WTC11 (cell line): Measurements from ENCODE around the gene LY6G6F. TPM values are rescaled to one million over a fixed set of nuclear protein-coding genes. Genes with fewer than 3 reads are reported as not detected.

Experiments used
- ATAC-seq: fragments of 200-7000 bp; cut with Tn5 transposase; 2 replicates; pipeline ENCODE4 v1.10.0; 2021; ENCODE audit warnings: mild to moderate bottlenecking, moderate library complexity
- CTCF ChIA-PET: fragments of 300-600 bp; sonication (Branson Sonifier 250); formaldehyde crosslinking; loops from one replicate; lab custom pipeline; 2021; ENCODE audit warnings: antibody characterized with exemption; lab: Charles Lee
- POLR2A ChIA-PET: fragments of 350-600 bp; sonication (Branson Sonifier 250); formaldehyde crosslinking; loops from one replicate; lab custom pipeline; 2021; ENCODE audit warnings: antibody characterized with exemption; lab: Charles Lee
- DNase-seq: peaks from one replicate; pipeline ENCODE4 v3.0.0; 2021; ENCODE audit warnings: low spot score
- H3K27ac Mint-ChIP-seq: 2 replicates; pipeline ENCODE4 v1.8.0; 2021; ENCODE audit warnings: mixed read lengths
- H3K27me3 Mint-ChIP-seq: 2 replicates; pipeline ENCODE4 v1.8.0; 2021; ENCODE audit warnings: low read depth, mild to moderate bottlenecking, moderate library complexity, mixed read lengths
- H3K36me3 Mint-ChIP-seq: 2 replicates; pipeline ENCODE4 v1.8.0; 2021; ENCODE audit warnings: mixed read lengths
- H3K4me1 Mint-ChIP-seq: 2 replicates; pipeline ENCODE4 v1.8.0; 2022; ENCODE audit warnings: mixed read lengths
- H3K4me3 Mint-ChIP-seq: 2 replicates; pipeline ENCODE4 v1.8.0; 2021; ENCODE audit warnings: mild to moderate bottlenecking, moderate library complexity, mixed read lengths
- H3K9me3 Mint-ChIP-seq: 2 replicates; pipeline ENCODE4 v1.8.0; 2021; ENCODE audit warnings: mixed read lengths
- E2F5 ChIP-seq: sonication (generic); formaldehyde crosslinking; IDR thresholded peaks from 2 replicates; pipeline ENCODE4 v1.8.1; 2022; ENCODE audit warnings: mild to moderate bottlenecking, moderate library complexity, missing genetic modification reagents
- GRHL2 ChIP-seq: fragments of 250-450 bp; sonication (Bioruptor Pico); IDR thresholded peaks from 2 replicates; pipeline ENCODE4 v1.8.0; 2022; ENCODE audit warnings: mild to moderate bottlenecking, moderate library complexity; ENCODE audit not compliant: insufficient replicate concordance, severe bottlenecking
- IRF1 ChIP-seq: sonication (generic); formaldehyde crosslinking; IDR thresholded peaks from 2 replicates; pipeline ENCODE4 v1.8.0; 2023; ENCODE audit warnings: missing genetic modification reagents
- MXD4 ChIP-seq: fragments of 250-450 bp; sonication (Bioruptor Pico); IDR thresholded peaks from 2 replicates; pipeline ENCODE4 v1.8.0; 2021; ENCODE audit warnings: mild to moderate bottlenecking, moderate library complexity, borderline replicate concordance
- NFATC4 ChIP-seq: fragments of 250-450 bp; sonication (Bioruptor Pico); IDR thresholded peaks from 2 replicates; pipeline ENCODE4 v1.9.0; 2021; ENCODE audit warnings: mild to moderate bottlenecking
- NR3C1 ChIP-seq: sonication (generic); formaldehyde crosslinking; conservative IDR thresholded peaks from 2 replicates; pipeline ENCODE4 v1.8.1; 2023; ENCODE audit warnings: low read depth, mild to moderate bottlenecking, missing genetic modification reagents
- SMAD3 ChIP-seq: sonication (generic); formaldehyde crosslinking; IDR thresholded peaks from 2 replicates; pipeline ENCODE4 v1.8.0; 2022; ENCODE audit warnings: missing genetic modification reagents, mild to moderate bottlenecking, borderline replicate concordance
- SMAD4 ChIP-seq: sonication (generic); formaldehyde crosslinking; IDR thresholded peaks from 2 replicates; pipeline ENCODE4 v1.8.0; 2022; ENCODE audit warnings: mild to moderate bottlenecking, missing genetic modification reagents
- SOX15 ChIP-seq: fragments of 250-450 bp; sonication (Bioruptor Pico); IDR thresholded peaks from 2 replicates; pipeline ENCODE4 v1.9.0; 2021; ENCODE audit warnings: mild to moderate bottlenecking
- STAT6 ChIP-seq: sonication (generic); formaldehyde crosslinking; conservative IDR thresholded peaks from 2 replicates; pipeline ENCODE4 v1.8.1; 2023; ENCODE audit warnings: mild to moderate bottlenecking, low read depth, missing genetic modification reagents, moderate library complexity
- TEAD4 ChIP-seq: sonication (generic); formaldehyde crosslinking; IDR thresholded peaks from 2 replicates; pipeline ENCODE4 v1.8.0; 2022; ENCODE audit warnings: mild to moderate bottlenecking, missing genetic modification reagents
- ZBTB21 ChIP-seq: sonication (generic); formaldehyde crosslinking; IDR thresholded peaks from 2 replicates; pipeline ENCODE4 v1.8.1; 2023; ENCODE audit warnings: mild to moderate bottlenecking, missing genetic modification reagents, borderline replicate concordance
- ZBTB43 ChIP-seq: sonication (generic); formaldehyde crosslinking; IDR thresholded peaks from 2 replicates; pipeline ENCODE4 v1.8.1; 2023; ENCODE audit warnings: mild to moderate bottlenecking, missing genetic modification reagents
- ZNF121 ChIP-seq: sonication (generic); formaldehyde crosslinking; IDR thresholded peaks from 2 replicates; pipeline ENCODE4 v1.8.0; 2023; ENCODE audit warnings: missing genetic modification reagents
- ZNF138 ChIP-seq: sonication (generic); formaldehyde crosslinking; conservative IDR thresholded peaks from 2 replicates; pipeline ENCODE4 v1.8.1; 2022; ENCODE audit warnings: mild to moderate bottlenecking, moderate library complexity, missing genetic modification reagents
- ZNF219 ChIP-seq: sonication (generic); formaldehyde crosslinking; IDR thresholded peaks from 2 replicates; pipeline ENCODE4 v1.8.0; 2023; ENCODE audit warnings: missing genetic modification reagents, mild to moderate bottlenecking, borderline replicate concordance
- total RNA-seq: library from RNA; stranded (reverse); gene quantifications from 3 replicates; pipeline ENCODE4 v1.2.3, GENCODE V29; 2021
- TF ChIP-seq, protein P1 (sequence below): sonication (generic); formaldehyde crosslinking; IDR thresholded peaks from 2 replicates; pipeline ENCODE4 v1.8.1; 2023; ENCODE audit warnings: mild to moderate bottlenecking, moderate library complexity, missing genetic modification reagents
- TF ChIP-seq, protein P2 (sequence below): fragments of 250-450 bp; sonication (Bioruptor Pico); IDR thresholded peaks from 2 replicates; pipeline ENCODE4 v1.9.0; 2021; ENCODE audit warnings: mild to moderate bottlenecking
- TF ChIP-seq, protein P3 (sequence below): sonication (generic); formaldehyde crosslinking; IDR thresholded peaks from 2 replicates; pipeline ENCODE4 v1.8.0; 2023; ENCODE audit warnings: missing genetic modification reagents, mild to moderate bottlenecking, borderline replicate concordance

LY6G6F gene
- total RNA-seq, 1 experiment from 2014 or later: not detected

DNA sequence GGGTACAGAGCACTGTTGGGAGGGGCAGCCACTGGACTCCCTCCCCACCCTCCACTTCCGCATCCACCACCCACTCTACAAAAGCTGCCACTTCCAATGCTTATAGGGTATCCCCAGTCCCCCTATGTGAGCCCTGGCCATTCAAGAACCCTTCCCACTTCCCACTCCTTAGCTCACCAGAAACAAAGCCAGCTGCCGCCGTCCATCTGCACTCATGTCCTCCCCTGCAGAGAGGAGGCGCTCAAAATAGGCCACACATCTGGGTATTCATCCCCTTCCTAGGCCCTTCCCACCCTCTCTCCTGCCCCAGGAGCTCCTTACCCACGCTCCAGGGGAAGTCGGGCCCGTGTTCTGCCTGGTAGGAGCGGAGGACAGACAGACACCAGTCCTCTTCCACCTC lies 19.3 kb upstream of the LY6G6F start:
- TF ChIP-seq GRHL2 (CRISPR knock-in tag) (no peak), ZNF138 (CRISPR knock-in tag) (no peak), ZNF219 (CRISPR knock-in tag) (no peak), ZBTB43 (CRISPR knock-in tag) (no peak), IRF1 (CRISPR knock-in tag) (no peak), SOX15 (CRISPR knock-in tag) (no peak), ZNF121 (CRISPR knock-in tag) (no peak), NR3C1 (no peak), TEAD4 (CRISPR knock-in tag) (no peak), NFATC4 (no peak), SMAD4 (CRISPR knock-in tag) (no peak), E2F5 (CRISPR knock-in tag) (no peak), STAT6 (CRISPR knock-in tag) (no peak), MXD4 (CRISPR knock-in tag) (no peak), ZBTB21 (no peak), SMAD3 (CRISPR knock-in tag) (no peak)
- TF ChIP-seq, protein P1, sequence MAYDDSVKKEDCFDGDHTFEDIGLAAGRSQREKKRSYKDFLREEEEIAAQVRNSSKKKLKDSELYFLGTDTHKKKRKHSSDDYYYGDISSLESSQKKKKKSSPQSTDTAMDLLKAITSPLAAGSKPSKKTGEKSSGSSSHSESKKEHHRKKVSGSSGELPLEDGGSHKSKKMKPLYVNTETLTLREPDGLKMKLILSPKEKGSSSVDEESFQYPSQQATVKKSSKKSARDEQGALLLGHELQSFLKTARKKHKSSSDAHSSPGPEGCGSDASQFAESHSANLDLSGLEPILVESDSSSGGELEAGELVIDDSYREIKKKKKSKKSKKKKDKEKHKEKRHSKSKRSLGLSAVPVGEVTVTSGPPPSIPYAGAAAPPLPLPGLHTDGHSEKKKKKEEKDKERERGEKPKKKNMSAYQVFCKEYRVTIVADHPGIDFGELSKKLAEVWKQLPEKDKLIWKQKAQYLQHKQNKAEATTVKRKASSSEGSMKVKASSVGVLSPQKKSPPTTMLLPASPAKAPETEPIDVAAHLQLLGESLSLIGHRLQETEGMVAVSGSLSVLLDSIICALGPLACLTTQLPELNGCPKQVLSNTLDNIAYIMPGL (CRISPR knock-in tag): no peak
- TF ChIP-seq, protein P2, sequence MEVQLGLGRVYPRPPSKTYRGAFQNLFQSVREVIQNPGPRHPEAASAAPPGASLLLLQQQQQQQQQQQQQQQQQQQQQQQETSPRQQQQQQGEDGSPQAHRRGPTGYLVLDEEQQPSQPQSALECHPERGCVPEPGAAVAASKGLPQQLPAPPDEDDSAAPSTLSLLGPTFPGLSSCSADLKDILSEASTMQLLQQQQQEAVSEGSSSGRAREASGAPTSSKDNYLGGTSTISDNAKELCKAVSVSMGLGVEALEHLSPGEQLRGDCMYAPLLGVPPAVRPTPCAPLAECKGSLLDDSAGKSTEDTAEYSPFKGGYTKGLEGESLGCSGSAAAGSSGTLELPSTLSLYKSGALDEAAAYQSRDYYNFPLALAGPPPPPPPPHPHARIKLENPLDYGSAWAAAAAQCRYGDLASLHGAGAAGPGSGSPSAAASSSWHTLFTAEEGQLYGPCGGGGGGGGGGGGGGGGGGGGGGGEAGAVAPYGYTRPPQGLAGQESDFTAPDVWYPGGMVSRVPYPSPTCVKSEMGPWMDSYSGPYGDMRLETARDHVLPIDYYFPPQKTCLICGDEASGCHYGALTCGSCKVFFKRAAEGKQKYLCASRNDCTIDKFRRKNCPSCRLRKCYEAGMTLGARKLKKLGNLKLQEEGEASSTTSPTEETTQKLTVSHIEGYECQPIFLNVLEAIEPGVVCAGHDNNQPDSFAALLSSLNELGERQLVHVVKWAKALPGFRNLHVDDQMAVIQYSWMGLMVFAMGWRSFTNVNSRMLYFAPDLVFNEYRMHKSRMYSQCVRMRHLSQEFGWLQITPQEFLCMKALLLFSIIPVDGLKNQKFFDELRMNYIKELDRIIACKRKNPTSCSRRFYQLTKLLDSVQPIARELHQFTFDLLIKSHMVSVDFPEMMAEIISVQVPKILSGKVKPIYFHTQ: no peak
- TF ChIP-seq, protein P3, sequence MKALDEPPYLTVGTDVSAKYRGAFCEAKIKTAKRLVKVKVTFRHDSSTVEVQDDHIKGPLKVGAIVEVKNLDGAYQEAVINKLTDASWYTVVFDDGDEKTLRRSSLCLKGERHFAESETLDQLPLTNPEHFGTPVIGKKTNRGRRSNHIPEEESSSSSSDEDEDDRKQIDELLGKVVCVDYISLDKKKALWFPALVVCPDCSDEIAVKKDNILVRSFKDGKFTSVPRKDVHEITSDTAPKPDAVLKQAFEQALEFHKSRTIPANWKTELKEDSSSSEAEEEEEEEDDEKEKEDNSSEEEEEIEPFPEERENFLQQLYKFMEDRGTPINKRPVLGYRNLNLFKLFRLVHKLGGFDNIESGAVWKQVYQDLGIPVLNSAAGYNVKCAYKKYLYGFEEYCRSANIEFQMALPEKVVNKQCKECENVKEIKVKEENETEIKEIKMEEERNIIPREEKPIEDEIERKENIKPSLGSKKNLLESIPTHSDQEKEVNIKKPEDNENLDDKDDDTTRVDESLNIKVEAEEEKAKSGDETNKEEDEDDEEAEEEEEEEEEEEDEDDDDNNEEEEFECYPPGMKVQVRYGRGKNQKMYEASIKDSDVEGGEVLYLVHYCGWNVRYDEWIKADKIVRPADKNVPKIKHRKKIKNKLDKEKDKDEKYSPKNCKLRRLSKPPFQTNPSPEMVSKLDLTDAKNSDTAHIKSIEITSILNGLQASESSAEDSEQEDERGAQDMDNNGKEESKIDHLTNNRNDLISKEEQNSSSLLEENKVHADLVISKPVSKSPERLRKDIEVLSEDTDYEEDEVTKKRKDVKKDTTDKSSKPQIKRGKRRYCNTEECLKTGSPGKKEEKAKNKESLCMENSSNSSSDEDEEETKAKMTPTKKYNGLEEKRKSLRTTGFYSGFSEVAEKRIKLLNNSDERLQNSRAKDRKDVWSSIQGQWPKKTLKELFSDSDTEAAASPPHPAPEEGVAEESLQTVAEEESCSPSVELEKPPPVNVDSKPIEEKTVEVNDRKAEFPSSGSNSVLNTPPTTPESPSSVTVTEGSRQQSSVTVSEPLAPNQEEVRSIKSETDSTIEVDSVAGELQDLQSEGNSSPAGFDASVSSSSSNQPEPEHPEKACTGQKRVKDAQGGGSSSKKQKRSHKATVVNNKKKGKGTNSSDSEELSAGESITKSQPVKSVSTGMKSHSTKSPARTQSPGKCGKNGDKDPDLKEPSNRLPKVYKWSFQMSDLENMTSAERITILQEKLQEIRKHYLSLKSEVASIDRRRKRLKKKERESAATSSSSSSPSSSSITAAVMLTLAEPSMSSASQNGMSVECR (CRISPR knock-in tag): no peak
- CTCF ChIA-PET: interaction anchor here (1.2 kb wide), 1 partner anchor 50 kb away, joined by 5 read pairs; no protein-coding TSS in a partner anchor

More for the DNA sequence above, 19.3 kb upstream of the LY6G6F start:
- ATAC-seq (no peak), DNase-seq (no peak)
- H3K27ac Mint-ChIP-seq: no peak overlapping the region
- H3K27me3 Mint-ChIP-seq: peaks cover 3% of the 10 kb centered on the region
- H3K36me3 Mint-ChIP-seq: peaks cover 15% of the 10 kb centered on the region
- H3K9me3 Mint-ChIP-seq: no peaks in the 10 kb centered on the region
- POLR2A ChIA-PET: interaction anchor here (0.5 to 0.6 kb wide), 2 partner anchors 85 to 286 kb away, joined by 3 read pairs; no protein-coding TSS in a partner anchor
- peaks cover 7% of the 10 kb centered on the region for H3K4me1 Mint-ChIP-seq
- H3K4me3 Mint-ChIP-seq: no peak overlapping the region
